Smooth muscle cell of the coronary artery (primary cell): ENCODE results near the gene ASIC3. TPM values are rescaled to one million over a fixed set of nuclear protein-coding genes. Genes with fewer than 3 reads are reported as not detected.

ENCODE experiments used
- total RNA-seq: library from RNA; depleted of rRNA; stranded (reverse); fragments of >200 nt; gene quantifications from 2 replicates; pipeline ENCODE4 v1.2.3, GENCODE V29; 2014; ENCODE audit warnings: low replicate concordance

Gene ASIC3
- 0.23 TPM in 1 of 2 replicates, not detected in the other for total RNA-seq

DNA sequence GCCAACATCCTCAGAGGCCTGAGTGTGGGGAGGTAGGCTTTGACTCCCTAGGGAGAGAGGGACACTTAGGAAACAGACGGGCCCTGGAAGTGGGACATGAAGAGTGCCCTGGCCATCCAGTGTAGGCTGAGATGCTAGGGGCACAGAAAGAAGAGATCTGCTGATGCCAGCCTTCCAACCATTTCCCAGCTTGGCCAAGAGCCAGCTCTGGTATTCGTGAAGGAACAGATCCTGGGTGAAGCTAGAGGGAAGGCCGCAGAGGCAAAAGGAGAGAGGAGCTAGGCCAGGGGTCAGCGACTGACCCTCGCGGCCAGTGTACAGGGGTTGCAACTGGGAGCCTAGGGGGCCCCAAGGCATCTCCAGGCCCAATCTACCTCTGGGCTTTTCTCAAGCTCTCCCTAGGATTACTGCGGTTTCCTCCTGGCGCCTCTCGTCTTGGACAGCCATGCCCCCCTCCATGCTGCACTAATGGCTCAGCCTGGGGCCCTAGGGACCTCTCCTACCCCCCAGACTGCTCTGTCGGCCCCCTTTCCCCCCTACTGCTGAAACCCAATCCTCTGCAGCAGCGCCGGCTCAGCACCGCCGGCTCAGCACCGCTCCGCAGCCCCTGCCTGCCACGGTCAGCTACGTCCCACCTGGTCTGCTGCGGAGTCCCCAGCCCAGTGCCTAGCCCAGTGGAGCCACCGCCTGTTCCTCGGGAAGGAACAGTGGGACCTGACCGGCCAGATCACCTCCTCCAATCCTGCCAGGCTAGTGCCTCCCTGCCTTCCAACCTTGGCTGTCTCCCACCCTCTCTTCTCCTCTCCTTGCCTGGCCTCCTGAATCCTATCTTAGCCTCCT is at the start of gene ASIC3:
Gene ASIC3 (plus strand): TSS at position 556 of the 840 bp plus-strand sequence. CDS start 355 bp downstream, outside the sequence.

GRCh38 chr7:151024435-151025056 is 23.8 kb upstream of the ASIC3 start, which contains the start of gene ATG9B:
Gene ATG9B (minus strand): TSS chr7:151024494. CDS start chr7:151024423, 71 bp downstream.

DNA sequence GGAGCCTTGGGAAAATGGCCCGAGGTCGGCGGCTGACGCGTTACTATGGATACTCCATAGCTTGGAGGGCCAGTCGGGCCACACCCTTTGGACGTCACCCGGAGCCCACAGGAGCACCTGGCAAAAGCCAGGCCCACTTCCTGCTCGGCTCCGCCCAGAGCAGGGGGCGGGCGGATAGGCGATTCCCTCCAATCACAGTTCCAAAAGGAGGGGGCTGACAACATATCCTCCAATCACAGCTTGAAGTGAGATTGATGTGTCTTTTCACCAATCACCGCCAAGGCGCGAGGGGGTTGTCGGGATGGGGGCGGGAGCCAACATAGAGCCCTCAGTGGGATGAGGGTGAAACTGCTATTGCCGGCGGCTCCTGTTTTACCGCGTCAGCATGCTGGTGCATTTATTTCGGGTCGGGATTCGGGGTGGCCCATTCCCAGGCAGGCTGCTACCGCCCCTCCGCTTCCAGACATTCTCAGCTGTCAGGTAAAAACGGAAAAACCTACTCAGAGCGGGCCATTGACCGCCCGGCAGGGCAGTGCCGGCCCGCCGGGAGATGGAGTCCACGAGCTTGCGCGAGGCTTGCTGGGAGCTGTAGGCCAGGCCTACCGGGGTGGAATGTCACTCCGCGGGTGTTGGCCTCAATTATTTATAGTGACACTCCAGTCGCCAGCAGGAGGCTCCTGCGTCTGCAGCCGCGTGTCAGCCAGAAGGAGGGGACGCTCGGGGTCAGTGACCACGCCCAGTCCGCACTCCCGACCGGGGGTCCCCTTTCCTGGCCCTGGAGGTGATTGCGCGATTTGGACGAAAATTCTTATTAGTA is 20.0 kb upstream of the ASIC3 start, which contains the start of gene ABCB8:
Gene ABCB8 (plus strand): TSS at position 320 of the 817 bp plus-strand sequence. CDS start 66 bp downstream, at position 386.

DNA sequence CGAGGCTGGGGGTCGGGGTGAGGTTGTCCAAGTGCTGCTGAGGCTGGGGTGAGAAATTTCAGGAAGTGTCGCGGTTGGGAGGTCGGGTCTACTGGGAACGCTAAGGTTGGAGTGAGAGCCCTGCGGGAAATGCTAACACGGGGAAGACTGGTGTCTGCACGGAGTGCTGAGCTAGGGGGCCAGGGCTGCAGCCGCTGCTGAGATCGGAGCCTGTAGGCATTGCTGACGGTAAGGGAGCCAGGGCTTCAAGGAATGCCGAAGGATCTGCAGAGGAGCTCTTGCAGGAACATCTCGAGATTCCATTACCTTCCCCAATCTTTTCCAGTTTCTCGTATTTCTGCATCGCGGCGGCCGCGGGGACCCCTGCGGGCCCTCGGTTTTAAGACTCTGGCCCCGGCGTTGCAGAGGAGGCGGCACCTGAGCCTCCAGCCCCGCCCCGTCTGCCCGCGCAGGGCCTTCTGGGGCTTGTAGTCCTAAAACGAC is 9.2 kb downstream of the ASIC3 start, which contains the start of gene CDK5:
Gene CDK5 (minus strand): TSS at position 392 of the 483 bp plus-strand sequence. CDS start 49 bp downstream, at position 343.

GRCh38 chr7:151059367-151060112 is 11.2 kb downstream of the ASIC3 start, which contains the start of gene SLC4A2:
Gene SLC4A2 (plus strand): TSS chr7:151059589. CDS start chr7:151061988, 2,399 bp downstream.

GRCh38 chr7:151080522-151081169 is 32.3 kb downstream of the ASIC3 start, which contains the start of gene FASTK:
Gene FASTK (minus strand): TSS chr7:151080809. CDS start chr7:151080766, 43 bp downstream.

GRCh38 chr7:151083071-151083823 is 34.9 kb downstream of the ASIC3 start, which contains the start of gene TMUB1:
Gene TMUB1 (minus strand): TSS chr7:151083493. CDS start chr7:151082563, 930 bp downstream.

GRCh38 chr7:151085691-151086620 is 37.6 kb downstream of the ASIC3 start, which contains the start of gene AGAP3:
Gene AGAP3 (plus strand): TSS chr7:151086475. CDS start chr7:151086742, 267 bp downstream.

Other genes starting within 250 kb of the ASIC3 start
- 4.8 TPM in 1 of 2 replicates, not detected in the other for gene TMEM176B, start 248.2 kb upstream of the ASIC3 start, total RNA-seq
- gene TMEM176A, start 247.8 kb upstream of the ASIC3 start, total RNA-seq = under 0.01 TPM in 1 of 2 replicates, not detected in the other
- gene AOC1, start 196.0 kb upstream of the ASIC3 start, total RNA-seq = not detected in 2 replicates
- 0.08 TPM in 1 of 2 replicates, not detected in the other for gene KCNH2, start 70.2 kb upstream of the ASIC3 start, total RNA-seq
- 0.53 and 1.3 TPM in 2 replicates for gene NOS3, start 57.5 kb upstream of the ASIC3 start, total RNA-seq
- 0.23 TPM in 1 of 2 replicates, not detected in the other for gene ATG9B, start 24.0 kb upstream of the ASIC3 start, total RNA-seq
- 17.1 and 24.2 TPM in 2 replicates for gene ABCB8, start 20.1 kb upstream of the ASIC3 start, total RNA-seq
- gene CDK5, start 9.4 kb downstream of the ASIC3 start, total RNA-seq = 18.5 and 35.2 TPM in 2 replicates
- gene SLC4A2, start 11.1 kb downstream of the ASIC3 start, total RNA-seq = 89.1 and 103 TPM in 2 replicates
- 40.1 and 78.2 TPM in 2 replicates for gene FASTK, start 32.3 kb downstream of the ASIC3 start, total RNA-seq
- gene TMUB1, start 35.0 kb downstream of the ASIC3 start, total RNA-seq = 7.8 and 22.4 TPM in 2 replicates
- 31.1 and 36.3 TPM in 2 replicates for gene AGAP3, start 37.9 kb downstream of the ASIC3 start, total RNA-seq
- gene GBX1, start 119.2 kb downstream of the ASIC3 start, total RNA-seq = not detected in 2 replicates
- not detected in 2 replicates for gene ASB10, start 138.7 kb downstream of the ASIC3 start, total RNA-seq
- gene H2BK1, start 162.0 kb downstream of the ASIC3 start, total RNA-seq = not detected in 2 replicates
- gene ABCF2, start 178.7 kb downstream of the ASIC3 start, total RNA-seq = 39.8 and 50.4 TPM in 2 replicates
- 40.2 and 71.5 TPM in 2 replicates for gene CHPF2, start 184.0 kb downstream of the ASIC3 start, total RNA-seq
- 20.7 and 55.0 TPM in 2 replicates for gene SMARCD3, start 200.2 kb downstream of the ASIC3 start, total RNA-seq